Ectodermal cell (in vitro differentiated cells): Measurements from ENCODE around the gene DNAAF8.
"Not testable (repeated sequence)": the region's sequence is repeated elsewhere in the genome, so short reads cannot be mapped to it uniquely, and the experiment has no call there.

Experiments
- H3K27ac ChIP-seq: 2 replicates; pipeline ENCODE4 v1.7.0; 2013; ENCODE audit warnings: mild to moderate bottlenecking, low read depth, low read length; ENCODE audit not compliant: insufficient read depth, poor library complexity, severe bottlenecking
- H3K27me3 ChIP-seq: 2 replicates; pipeline ENCODE4 v1.7.0; 2013; ENCODE audit warnings: mild to moderate bottlenecking, low read length; ENCODE audit not compliant: insufficient read depth, control insufficient read depth, poor library complexity, severe bottlenecking
- H3K36me3 ChIP-seq: one replicate; pipeline ENCODE4 v1.7.0; 2013; ENCODE audit warnings: low read length; ENCODE audit not compliant: control insufficient read depth, insufficient read depth
- H3K4me1 ChIP-seq: one replicate; pipeline ENCODE4 v1.7.0; 2013; ENCODE audit warnings: low read length; ENCODE audit not compliant: control insufficient read depth, insufficient read depth
- H3K4me3 ChIP-seq: 2 replicates; pipeline ENCODE4 v1.7.0; 2013; ENCODE audit warnings: low read depth, low read length, control low read depth; ENCODE audit not compliant: insufficient read depth
- H3K9me3 ChIP-seq: 2 replicates; pipeline ENCODE4 v1.7.0; 2013; ENCODE audit warnings: mild to moderate bottlenecking, low read length, moderate library complexity; ENCODE audit not compliant: control insufficient read depth
- WGBS, 2 experiments: methylation state at CpG; one replicate each; pipeline ENCODE4 v1.1.7; 2013; ENCODE audit warnings: missing lambda C conversion rate in 2 of 2; 5-methylcytosine and 5-hydroxymethylcytosine counted together

DNAAF8 gene

GRCh38 chr16:4726616-4727015, 7.7 kb upstream of the DNAAF8 start:
- Histone ChIP-seq H3K27ac (no peak overlapping the region), H3K36me3 (peaks cover 22% of the 10 kb centered on the region), H3K9me3 (no peaks in the 10 kb centered on the region), H3K4me3 (no peak overlapping the region), H3K4me1 (no peaks in the 10 kb centered on the region), H3K27me3 (no peaks in the 10 kb centered on the region)
- WGBS, 2 experiments, result 95% methylated on average over 18 of the region's 18 CpGs

- Histone ChIP-seq H3K9me3 (no peaks in the 10 kb centered on the region), H3K4me3 (no peak overlapping the region), H3K27ac (no peak overlapping the region), H3K4me1 (no peaks in the 10 kb centered on the region), H3K27me3 (no peaks in the 10 kb centered on the region), H3K36me3 (peaks cover 22% of the 10 kb centered on the region)
- WGBS, 2 experiments, result 92 to 93% methylated on average over 8 of the region's 8 CpGs
Measured at GRCh38 chr16:4728676-4729075, 5.7 kb upstream of the DNAAF8 start.

- 95 to 96% methylated on average over 15 of the region's 15 CpGs for WGBS, 2 experiments
- Histone ChIP-seq H3K27ac (no peak overlapping the region), H3K4me3 (no peak overlapping the region), H3K36me3 (peaks cover 16% of the 10 kb centered on the region), H3K4me1 (no peaks in the 10 kb centered on the region), H3K27me3 (no peaks in the 10 kb centered on the region), H3K9me3 (no peaks in the 10 kb centered on the region)
Measured at GRCh38 chr16:4729876-4730275, 4.5 kb upstream of the DNAAF8 start.

GRCh38 chr16:4733211-4733742, 1.1 kb upstream of the DNAAF8 start:
- no peak overlapping the region for H3K27ac ChIP-seq
- H3K9me3 ChIP-seq, result no peaks in the 10 kb centered on the region
- 22 to 30% methylated on average over 13 to 16 of the region's 17 CpGs for WGBS, 2 experiments
- H3K4me3 ChIP-seq, result peak overlapping the region; percentile 90
- H3K4me1 ChIP-seq, result no peaks in the 10 kb centered on the region
- H3K36me3 ChIP-seq, result peaks cover 10% of the 10 kb centered on the region
- H3K27me3 ChIP-seq, result no peaks in the 10 kb centered on the region

GRCh38 chr16:4733747-4734062, 632 bp upstream of the DNAAF8 start:
- H3K27me3 ChIP-seq, result no peaks in the 10 kb centered on the region
- 0% methylated on average over 19 of the region's 19 CpGs for WGBS, 2 experiments
- peak overlapping the region; percentile 94 for H3K27ac ChIP-seq
- peak overlapping the region; percentile 90 for H3K4me3 ChIP-seq
- no peaks in the 10 kb centered on the region for H3K9me3 ChIP-seq
- H3K4me1 ChIP-seq, result no peaks in the 10 kb centered on the region
- H3K36me3 ChIP-seq, result peaks cover 10% of the 10 kb centered on the region

GRCh38 chr16:4734730-4735535, 596 bp downstream of the DNAAF8 start:
- peaks cover 4% of the 10 kb centered on the region for H3K36me3 ChIP-seq
- H3K27ac ChIP-seq, result peak overlapping the region; percentile 94
- H3K4me1 ChIP-seq, result no peaks in the 10 kb centered on the region
- H3K9me3 ChIP-seq, result no peaks in the 10 kb centered on the region
- H3K4me3 ChIP-seq, result peak overlapping the region; percentile 90
- 16 to 17% methylated on average over 38 of the region's 38 CpGs for WGBS, 2 experiments
- no peaks in the 10 kb centered on the region for H3K27me3 ChIP-seq

GRCh38 chr16:4736546-4736945, 2.2 kb downstream of the DNAAF8 start:
- H3K4me1 ChIP-seq, result no peaks in the 10 kb centered on the region
- H3K4me3 ChIP-seq, result no peak overlapping the region
- H3K36me3 ChIP-seq, result no peaks in the 10 kb centered on the region
- H3K9me3 ChIP-seq, result no peaks in the 10 kb centered on the region
- no peak overlapping the region for H3K27ac ChIP-seq
- no peaks in the 10 kb centered on the region for H3K27me3 ChIP-seq
- WGBS, 2 experiments, result 90 to 92% methylated on average over 4 of the region's 4 CpGs

- Histone ChIP-seq H3K4me3 (no peak overlapping the region), H3K4me1 (no peaks in the 10 kb centered on the region), H3K36me3 (no peaks in the 10 kb centered on the region), H3K27me3 (no peaks in the 10 kb centered on the region), H3K27ac (no peak overlapping the region), H3K9me3 (no peaks in the 10 kb centered on the region)
- 84 to 85% methylated on average over 15 of the region's 15 CpGs for WGBS, 2 experiments
Measured at GRCh38 chr16:4737545-4737944, 3.2 kb downstream of the DNAAF8 start.

GRCh38 chr16:4738370-4738769, 4.0 kb downstream of the DNAAF8 start:
- H3K9me3 ChIP-seq, H3K4me3 ChIP-seq, H3K4me1 ChIP-seq, H3K36me3 ChIP-seq, H3K27ac ChIP-seq, H3K27me3 ChIP-seq: not testable (repeated sequence)
- 88 to 92% methylated on average over 5 of the region's 5 CpGs for WGBS, 2 experiments

GRCh38 chr16:4743226-4743878, 9.0 kb downstream of the DNAAF8 start:
- 75 to 82% methylated on average over 14 of the region's 14 CpGs for WGBS, 2 experiments
- Histone ChIP-seq H3K27me3 (no peaks in the 10 kb centered on the region), H3K4me3 (no peak overlapping the region), H3K36me3 (no peaks in the 10 kb centered on the region), H3K27ac (no peak overlapping the region), H3K4me1 (peaks cover 15% of the 10 kb centered on the region), H3K9me3 (no peaks in the 10 kb centered on the region)
